Activated T-cell treated with anti-CD3 and anti-CD28 coated beads for 4 hours (primary cell): ENCODE measurements around the gene CEP120.
A peak's percentile ranks its signal among the peaks of the same experiment; 100 is the strongest.
"Not testable (repeated sequence)": the region's sequence is repeated elsewhere in the genome, so short reads cannot be mapped to it uniquely, and the experiment has no call there.

Experiments used
- DNase-seq: peaks from one replicate; pipeline ENCODE4 v3.0.0-alpha.2; 2020

The CEP120 gene

GRCh38 chr5:123423278-123424149 is at the start of gene CEP120:
Gene CEP120, minus strand, starts transcription at chr5:123423403. Its CDS starts 405 bp downstream, at chr5:123422998.
- DNase-seq: peak; percentile 93

GRCh38 chr5:123472150-123472924 is 49.1 kb upstream of the CEP120 start:
- DNase-seq: no peak

- no peak for DNase-seq
These were observed 48.2 kb upstream of the CEP120 start for GRCh38 chr5:123471385-123471784.

GRCh38 chr5:123466839-123467238 is 43.6 kb upstream of the CEP120 start:
- DNase-seq: not testable (repeated sequence)

- no peak for DNase-seq
These were observed 37.1 kb upstream of the CEP120 start for GRCh38 chr5:123460296-123460729.

GRCh38 chr5:123458994-123459393 is 35.8 kb upstream of the CEP120 start:
- DNase-seq: not testable (repeated sequence)

- no peak for DNase-seq
These were observed 33.0 kb upstream of the CEP120 start for GRCh38 chr5:123456242-123456641.

GRCh38 chr5:123455640-123456039 is 32.4 kb upstream of the CEP120 start:
- no peak for DNase-seq

- no peak for DNase-seq
These were observed 31.9 kb upstream of the CEP120 start for GRCh38 chr5:123455095-123455494.

GRCh38 chr5:123454259-123454911 is 31.2 kb upstream of the CEP120 start:
- DNase-seq: no peak

- no peak for DNase-seq
These were observed 29.2 kb upstream of the CEP120 start for GRCh38 chr5:123452401-123452800.

GRCh38 chr5:123451047-123451446 is 27.8 kb upstream of the CEP120 start:
- DNase-seq: no peak

GRCh38 chr5:123450640-123451039 is 27.4 kb upstream of the CEP120 start:
- DNase-seq: no peak

- DNase-seq: no peak
These were observed 26.9 kb upstream of the CEP120 start for GRCh38 chr5:123450114-123450513.

GRCh38 chr5:123449424-123449974 is 26.3 kb upstream of the CEP120 start:
- no peak for DNase-seq

GRCh38 chr5:123448743-123449142 is 25.5 kb upstream of the CEP120 start:
- no peak for DNase-seq

- no peak for DNase-seq
These were observed 24.9 kb upstream of the CEP120 start for GRCh38 chr5:123448017-123448617.

- no peak for DNase-seq
These were observed 20.8 kb upstream of the CEP120 start for GRCh38 chr5:123444016-123444415.

- no peak for DNase-seq
These were observed 18.2 kb upstream of the CEP120 start for GRCh38 chr5:123441408-123441807.

GRCh38 chr5:123440456-123441181 is 17.4 kb upstream of the CEP120 start:
- no peak for DNase-seq

GRCh38 chr5:123439709-123440108 is 16.5 kb upstream of the CEP120 start:
- no peak for DNase-seq

- DNase-seq: no peak
These were observed 15.7 kb upstream of the CEP120 start for GRCh38 chr5:123438902-123439301.
